ENCODE data around the gene PRSS56.

The PRSS56 gene

DNA sequence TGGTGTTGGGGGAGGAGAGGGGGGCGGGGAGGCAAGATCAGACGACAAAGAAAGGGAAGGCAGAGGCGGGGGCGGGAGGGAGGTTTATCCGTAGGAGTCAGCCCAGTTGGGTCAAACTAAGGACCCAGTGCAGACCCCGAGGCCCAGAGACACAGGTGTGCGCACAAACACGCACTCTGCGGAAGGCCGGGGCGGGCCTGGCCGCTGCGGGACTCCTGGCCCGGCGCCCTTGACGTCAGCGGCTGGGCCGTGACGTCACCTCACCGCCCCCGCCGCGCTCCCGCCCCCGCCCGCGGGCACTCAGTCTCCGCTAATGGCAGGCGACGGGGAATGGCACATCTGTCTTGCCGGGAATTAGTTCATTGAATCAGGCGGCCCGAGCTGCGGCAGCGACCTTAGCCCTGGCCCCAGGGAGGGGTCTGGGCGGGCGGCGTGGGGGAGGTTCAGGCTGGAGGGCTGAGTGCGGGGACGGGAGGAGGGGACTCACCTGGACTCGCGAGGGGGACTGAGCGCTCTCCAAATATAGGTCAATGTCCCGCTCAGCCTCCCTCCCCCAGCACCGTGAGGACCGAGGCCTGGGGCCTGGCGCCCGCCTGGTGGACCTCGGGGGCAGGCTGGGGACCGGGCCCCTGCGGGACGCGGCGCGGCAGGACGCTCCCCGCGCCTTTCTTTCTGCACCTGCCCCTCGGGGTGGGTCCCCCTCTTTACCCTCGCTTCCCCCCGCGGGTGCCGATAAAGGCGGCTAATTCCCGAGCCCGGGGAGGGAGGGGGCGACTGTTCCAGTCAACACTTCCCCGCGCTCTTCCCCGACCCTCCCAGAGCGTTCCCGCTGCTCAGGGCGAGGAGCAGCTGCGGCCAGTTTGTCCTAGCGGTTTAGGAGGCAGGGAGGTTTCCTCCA, 17.0 kb upstream of the PRSS56 start:
- DNase-seq: no peak

DNA sequence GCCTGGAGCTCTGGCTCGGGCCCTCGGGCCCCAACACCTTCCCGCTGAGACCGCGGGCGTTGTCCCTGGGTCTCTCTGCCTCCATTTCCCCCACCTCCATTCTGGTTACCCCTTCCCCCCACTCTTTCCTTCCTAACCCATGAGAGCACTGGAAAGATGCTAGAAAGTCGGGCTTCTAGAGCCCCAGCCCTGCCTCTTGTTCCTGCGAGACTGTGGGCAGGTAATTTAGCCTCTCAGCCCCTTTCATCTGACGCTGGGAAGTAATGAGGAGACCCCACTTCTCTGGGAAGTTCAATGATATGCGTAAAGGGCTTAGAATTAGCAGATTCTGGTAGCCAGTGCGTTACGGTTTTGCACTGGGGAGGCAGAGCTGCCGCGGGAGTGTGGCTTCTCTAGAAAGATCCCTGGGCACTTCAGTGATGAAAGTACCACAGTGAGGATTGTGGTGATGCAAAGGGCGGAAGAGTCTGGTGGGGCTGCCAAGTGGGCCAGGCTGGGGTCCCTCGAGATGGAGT, 16.3 kb upstream of the PRSS56 start:
- no peak for DNase-seq

DNA sequence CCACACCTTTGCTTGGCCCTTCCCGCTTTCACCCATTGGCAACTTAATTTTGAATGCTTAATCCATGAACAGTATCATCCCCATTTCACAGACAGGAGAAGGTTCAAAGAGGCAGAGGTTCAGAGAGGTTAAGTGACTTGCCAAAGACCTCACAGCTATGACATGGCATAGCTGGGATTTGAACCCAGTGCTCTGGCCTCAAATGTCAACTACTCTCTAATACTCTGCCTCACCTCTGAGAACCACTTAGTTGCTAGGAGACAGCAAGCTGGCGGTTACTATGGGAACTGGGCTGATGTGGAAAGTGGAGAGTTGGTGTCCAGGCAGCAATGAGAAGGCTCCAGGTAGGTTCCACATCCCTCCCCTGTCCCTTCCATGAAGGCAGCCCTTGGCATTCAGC, 15.8 kb upstream of the PRSS56 start:
- DNase-seq: no peak

DNA sequence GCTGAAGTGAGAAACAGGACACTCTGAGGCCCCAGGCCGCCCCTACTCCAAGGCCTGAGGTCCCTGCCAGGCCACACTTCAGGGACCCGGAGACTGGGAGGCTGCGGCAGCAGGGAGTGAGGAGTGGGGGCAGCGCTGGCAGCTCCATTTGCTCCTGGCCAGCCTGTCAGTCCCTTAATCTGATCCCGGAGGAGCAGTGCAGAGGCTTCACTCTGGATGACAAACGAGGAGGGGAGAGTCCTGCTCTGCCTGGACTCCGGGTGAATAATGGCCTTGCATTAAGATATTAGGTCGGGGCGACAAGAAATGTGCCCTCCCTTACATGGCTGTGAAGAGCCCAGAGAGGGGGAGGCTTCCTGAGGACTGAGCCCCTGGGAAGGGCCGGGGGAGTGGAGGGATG, 14.3 kb upstream of the PRSS56 start:
- DNase-seq: no peak

GRCh38 chr2:232506709-232507108, 13.5 kb upstream of the PRSS56 start:
- DNase-seq: no peak

DNA sequence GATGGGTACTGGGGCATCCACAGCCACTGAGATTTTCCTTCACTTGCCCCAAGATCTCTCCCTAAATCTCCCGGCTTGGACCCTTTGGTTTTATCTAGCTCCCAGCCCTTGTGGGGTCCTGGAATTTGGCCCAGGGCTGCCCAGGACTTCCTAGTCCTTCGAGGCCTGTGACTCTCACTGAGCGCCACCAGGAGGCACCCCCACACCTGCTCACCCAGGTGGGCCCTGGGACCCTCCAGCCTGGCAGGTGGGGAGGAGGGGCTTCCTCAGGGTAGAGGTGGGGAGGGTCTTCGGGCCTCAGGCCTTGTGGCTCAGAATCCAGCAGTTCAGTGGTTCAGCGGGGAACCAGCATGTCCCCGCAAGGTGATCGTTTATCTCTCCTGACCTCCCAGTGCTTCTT, 11.9 kb upstream of the PRSS56 start:
- no peak for DNase-seq

DNA sequence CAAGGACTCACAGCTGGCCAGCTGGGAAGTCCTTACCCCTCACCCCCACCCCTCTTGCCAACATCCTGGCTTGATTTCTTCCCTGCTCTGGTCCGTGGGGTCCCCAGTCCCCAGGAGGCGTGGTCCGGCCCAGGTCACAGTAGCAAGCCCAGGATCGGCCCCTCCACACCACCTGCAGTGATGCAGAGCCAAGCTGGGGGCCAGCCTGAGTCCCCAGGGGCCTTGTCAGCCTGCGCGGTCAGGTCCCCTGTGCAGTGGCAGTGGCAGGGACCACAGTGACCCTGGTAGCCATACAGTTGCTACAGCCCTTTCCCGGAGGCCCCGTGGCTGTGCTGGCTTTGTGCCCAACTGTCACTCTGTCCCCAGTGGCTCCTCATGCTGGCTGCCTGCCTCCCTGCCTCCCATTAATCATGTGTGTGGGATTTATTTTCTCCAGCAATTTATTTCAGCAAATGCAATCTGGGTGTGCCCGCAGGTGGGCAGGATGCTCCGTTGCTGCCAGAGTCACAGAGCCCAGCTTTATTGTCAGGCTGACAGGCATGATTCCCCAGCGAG, 8.8 kb upstream of the PRSS56 start:
- DNase-seq: no peak

GRCh38 chr2:232512602-232513001, 7.6 kb upstream of the PRSS56 start:
- no peak for DNase-seq

DNA sequence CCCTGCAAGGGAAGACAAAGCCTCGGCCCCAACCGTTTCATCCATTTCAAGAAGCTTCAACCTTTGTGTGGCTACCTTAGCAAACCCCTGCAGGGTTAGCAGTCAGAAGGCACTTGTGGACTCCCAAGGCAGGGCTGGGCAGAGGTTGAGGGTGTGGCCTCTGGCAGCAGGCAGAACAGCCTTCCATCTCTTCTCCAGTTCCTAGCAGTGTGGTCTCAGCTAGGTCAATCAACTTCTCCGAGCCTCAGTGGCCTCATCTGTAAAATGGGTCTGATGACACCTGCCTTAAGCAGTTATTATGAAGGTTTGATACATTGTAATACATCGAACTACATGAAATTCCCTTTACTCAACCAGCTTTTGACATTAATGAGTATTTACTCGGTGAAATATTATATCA, 6.8 kb upstream of the PRSS56 start:
- DNase-seq: no peak

DNA sequence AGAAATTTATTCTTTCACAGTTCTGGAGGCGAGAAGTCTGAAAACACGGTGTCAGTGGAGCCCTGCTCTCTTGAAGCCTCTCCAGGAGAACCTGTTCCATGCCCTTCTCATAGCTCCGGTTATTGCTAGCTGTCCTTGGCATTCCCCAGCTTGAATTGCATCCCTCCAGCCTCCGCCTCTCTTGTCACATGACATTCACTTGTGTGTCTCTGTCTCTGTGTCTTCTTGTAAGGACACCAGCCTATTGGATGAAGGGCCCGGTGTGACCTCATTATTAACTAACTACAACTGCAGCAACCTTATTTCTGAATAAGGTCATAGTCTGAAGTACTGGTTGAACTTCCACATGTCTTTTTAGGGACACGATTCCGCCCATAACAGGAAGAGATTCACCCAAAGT, 4.5 kb upstream of the PRSS56 start:
- no peak for DNase-seq

GRCh38 chr2:232516551-232516950, 3.6 kb upstream of the PRSS56 start:
- no peak for DNase-seq

GRCh38 chr2:232518844-232519243, 1.3 kb upstream of the PRSS56 start:
- no peak for DNase-seq

- DNase-seq: no peak
These were observed 301 bp downstream of the PRSS56 start for GRCh38 chr2:232520489-232520888.

- no peak for DNase-seq
These were observed 910 bp downstream of the PRSS56 start for GRCh38 chr2:232521098-232521497.

- no peak for DNase-seq
These were observed 1.9 kb downstream of the PRSS56 start for GRCh38 chr2:232521959-232522622.

DNA sequence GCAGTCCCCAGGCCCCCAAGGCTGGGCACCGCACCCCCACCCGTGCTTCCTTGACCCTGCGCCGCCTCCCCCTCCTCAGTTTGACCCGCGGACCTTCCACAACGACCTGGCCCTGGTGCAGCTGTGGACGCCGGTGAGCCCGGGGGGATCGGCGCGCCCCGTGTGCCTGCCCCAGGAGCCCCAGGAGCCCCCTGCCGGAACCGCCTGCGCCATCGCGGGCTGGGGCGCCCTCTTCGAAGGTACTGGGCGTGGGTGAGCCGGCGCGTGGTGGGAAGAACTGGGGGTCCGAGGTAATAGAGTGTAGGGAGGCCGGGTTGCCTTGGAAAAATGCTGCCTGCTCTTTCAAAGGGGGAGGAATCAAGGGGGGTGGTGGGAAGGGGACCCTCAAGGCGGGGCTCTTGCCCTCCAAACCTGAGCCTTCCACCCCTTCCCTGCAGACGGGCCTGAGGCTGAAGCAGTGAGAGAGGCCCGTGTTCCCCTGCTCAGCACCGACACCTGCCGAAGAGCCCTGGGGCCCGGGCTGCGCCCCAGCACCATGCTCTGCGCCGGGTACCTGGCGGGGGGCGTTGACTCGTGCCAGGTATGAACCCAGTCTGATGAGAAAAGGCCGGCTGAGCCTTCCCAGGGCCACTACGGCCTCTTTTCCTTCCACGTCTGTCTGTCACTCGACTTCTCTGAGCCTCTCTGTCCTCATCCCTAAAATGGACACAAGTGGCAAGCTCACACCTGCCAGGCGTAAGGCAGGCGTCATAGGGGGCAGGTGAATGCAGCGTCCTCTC, 2.6 kb downstream of the PRSS56 start:
- no peak for DNase-seq

GRCh38 chr2:232523402-232523681, 3.2 kb downstream of the PRSS56 start:
- DNase-seq: no peak

DNA sequence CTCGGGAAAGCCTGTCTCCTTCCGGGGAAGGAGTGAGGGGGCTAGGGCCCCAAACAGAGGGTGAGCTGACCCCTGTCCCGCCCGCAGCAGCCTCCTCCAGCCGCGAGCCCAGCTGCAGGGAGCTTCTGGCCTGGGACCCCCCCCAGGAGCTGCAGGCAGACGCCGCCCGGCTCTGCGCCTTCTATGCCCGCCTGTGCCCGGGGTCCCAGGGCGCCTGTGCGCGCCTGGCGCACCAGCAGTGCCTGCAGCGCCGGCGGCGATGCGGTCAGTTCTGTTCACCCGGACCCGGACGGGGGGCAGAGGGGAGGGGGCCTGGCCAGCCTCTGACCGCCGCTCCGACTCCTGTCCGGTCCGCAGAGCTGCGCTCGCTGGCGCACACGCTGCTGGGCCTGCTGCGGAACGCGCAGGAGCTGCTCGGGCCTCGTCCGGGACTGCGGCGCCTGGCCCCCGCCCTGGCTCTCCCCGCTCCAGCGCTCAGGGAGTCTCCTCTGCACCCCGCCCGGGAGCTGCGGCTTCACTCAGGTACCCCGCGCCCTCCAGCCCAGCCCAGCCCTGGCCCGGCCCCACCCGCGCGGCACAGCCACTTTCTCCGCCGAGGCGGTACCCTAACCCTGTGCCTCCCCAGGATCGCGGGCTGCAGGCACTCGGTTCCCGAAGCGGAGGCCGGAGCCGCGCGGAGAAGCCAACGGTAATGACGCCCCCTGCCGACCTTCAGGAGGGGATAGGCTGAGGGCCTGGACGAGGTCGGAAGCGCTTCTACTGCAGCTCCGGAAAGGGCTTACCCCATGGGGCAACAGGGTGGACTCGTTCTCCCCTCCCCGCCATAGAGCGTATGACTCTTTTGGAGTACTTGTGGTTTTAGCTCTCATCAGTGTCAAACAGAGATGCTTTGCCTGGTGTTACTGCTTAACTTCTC, 3.8 kb downstream of the PRSS56 start:
- no peak for DNase-seq

DNA sequence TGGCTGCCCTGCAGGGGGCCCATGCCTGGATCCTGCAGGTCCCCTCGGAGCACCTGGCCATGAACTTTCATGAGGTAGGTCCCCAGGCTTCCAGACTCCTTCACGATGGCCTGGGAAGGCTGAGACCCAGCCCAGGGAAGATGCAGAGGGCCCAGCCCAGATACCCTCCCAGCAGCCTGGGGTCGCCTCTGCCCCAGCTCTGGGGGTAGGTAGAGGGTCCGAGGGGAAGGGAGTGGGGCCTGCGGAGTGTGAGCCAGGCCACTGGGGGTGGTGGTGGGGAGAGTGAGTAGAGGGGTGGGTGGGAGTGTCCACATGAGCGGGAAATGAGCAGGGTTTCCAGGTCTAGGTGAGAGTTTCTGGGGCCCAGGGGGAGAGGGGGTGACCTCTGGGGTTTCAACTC, 4.6 kb downstream of the PRSS56 start:
- no peak for DNase-seq

DNA sequence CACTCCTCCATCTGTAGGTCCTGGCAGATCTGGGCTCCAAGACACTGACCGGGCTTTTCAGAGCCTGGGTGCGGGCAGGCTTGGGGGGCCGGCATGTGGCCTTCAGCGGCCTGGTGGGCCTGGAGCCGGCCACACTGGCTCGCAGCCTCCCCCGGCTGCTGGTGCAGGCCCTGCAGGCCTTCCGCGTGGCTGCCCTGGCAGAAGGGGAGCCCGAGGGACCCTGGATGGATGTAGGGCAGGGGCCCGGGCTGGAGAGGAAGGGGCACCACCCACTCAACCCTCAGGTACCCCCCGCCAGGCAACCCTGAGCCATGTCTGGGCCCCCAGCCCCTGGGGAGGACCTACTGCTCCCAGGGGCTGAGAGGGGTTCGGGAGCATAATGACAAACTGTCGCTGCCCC, 5.0 kb downstream of the PRSS56 start:
- DNase-seq: no peak

DNA sequence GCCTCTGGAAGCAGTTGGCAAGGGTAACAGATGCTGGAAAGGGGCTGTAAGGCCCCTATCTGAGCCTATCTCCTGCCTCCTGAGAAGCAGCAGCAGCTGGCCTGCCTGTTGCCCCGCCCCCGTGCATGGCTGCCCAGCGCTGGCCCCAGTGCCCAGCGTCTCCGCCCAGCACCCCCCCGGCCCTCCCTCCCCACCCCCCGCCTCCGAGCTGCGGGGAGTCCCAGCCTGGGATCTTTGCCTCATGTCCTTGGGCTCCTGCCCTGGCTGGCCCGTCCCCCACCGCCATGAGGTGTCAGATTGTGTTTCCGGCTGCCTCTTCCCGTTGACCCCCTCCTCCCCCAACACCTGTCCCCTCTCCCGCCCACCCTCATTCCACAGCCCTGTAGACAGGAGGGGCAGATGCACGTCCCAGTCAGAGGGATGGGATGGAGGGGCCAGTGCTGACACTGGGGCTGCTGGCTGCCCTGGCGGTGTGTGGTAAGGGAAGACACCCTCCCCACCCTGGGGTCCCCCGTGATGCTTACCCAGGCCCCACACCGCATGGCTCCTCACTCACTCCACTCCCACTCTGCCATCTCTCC, 5.7 kb downstream of the PRSS56 start, which contains the start of gene CHRND:
Gene CHRND (plus strand): TSS at position 370 of the 581 bp plus-strand sequence. CDS start 56 bp downstream, at position 426.
- DNase-seq: no peak
